Right lobe of liver (tissue), 4 donors: ENCODE measurements around the gene ATRNL1.

Experiments used
- POLR2A ChIP-seq: fragments of 450-650 bp; IDR thresholded peaks from one replicate; pipeline ENCODE4 v1.6.1; 2017; ENCODE audit warnings: antibody characterized with exemption, mild to moderate bottlenecking
- TF ChIP-seq, protein P1 (sequence below), 4 donors: fragments of 200-600 bp in 3 of 4; fragments of 450-650 bp in 1 of 4; IDR thresholded peaks; one replicate each; pipeline versions ENCODE4 v1.5.1 to v1.8.0; 2016 to 2022; ENCODE audit warnings: antibody characterized with exemption in 4 of 4, mild to moderate bottlenecking in 2 of 4
- donor health status: DM: no; HTN: no; CAD: no.
- donor health status: DM: no; HTN: no; CAD: no.
- donor health status: DM: no; HTN: yes; CAD: no.

- TF ChIP-seq, protein P1, sequence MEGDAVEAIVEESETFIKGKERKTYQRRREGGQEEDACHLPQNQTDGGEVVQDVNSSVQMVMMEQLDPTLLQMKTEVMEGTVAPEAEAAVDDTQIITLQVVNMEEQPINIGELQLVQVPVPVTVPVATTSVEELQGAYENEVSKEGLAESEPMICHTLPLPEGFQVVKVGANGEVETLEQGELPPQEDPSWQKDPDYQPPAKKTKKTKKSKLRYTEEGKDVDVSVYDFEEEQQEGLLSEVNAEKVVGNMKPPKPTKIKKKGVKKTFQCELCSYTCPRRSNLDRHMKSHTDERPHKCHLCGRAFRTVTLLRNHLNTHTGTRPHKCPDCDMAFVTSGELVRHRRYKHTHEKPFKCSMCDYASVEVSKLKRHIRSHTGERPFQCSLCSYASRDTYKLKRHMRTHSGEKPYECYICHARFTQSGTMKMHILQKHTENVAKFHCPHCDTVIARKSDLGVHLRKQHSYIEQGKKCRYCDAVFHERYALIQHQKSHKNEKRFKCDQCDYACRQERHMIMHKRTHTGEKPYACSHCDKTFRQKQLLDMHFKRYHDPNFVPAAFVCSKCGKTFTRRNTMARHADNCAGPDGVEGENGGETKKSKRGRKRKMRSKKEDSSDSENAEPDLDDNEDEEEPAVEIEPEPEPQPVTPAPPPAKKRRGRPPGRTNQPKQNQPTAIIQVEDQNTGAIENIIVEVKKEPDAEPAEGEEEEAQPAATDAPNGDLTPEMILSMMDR (IDR thresholded peaks at IDR 0.05): no peak
- no peak for TF ChIP-seq POLR2A
These were observed 757.5 kb downstream of the ATRNL1 start for GRCh38 chr10:115850666-115851065.
